GM18873 (cell line): ENCODE data around the gene TBC1D13.
"Not testable (repeated sequence)": the region's sequence is repeated elsewhere in the genome, so short reads cannot be mapped to it uniquely, and the experiment has no call there.

ENCODE experiments used
- ATAC-seq: cut with Tn5 transposase; IDR thresholded peaks from one replicate; pipeline ENCODE4 v1.9.1; 2021; ENCODE audit warnings: mild to moderate bottlenecking, moderate library complexity, moderate number of reproducible peaks; ENCODE audit not compliant: unreplicated experiment, low FRiP score

Gene TBC1D13

DNA sequence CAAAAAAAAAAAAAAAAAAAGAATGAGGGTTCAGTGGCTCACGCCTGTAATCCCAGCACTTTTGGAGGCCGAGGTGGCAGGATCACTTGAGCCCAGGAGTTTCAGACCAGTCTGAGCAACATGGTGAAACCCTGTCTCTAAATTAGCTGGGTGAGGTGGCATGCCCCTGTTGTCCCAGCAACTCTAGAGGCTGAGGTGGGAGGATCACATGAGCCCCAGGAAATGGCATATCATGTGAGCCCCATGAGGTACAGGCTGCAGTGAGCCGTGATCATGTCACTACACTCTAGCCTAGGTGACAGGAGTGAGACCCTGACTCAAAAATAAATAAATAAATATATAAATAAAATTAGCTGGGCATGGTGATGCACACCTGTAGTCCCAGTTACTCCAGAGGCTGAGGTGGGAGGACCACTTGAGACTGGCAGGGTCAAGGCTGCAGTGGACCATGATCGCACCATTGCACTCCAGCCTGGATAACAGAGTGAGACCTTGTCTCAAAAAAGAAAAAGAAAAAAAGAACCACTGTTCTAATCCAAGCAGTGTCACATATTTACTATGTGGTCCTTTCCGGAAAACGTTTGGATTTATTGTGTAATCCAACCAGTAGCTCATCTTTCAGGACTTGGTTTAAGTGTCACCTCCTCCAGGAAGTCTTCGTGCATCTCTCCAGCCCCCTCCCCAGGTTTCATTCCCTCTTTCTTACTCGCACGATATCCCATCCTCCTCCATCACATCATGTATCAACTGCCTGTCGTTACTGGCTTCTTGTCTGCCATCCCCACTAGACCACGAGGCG, 54.8 kb downstream of the TBC1D13 start:
- no peak for ATAC-seq

DNA sequence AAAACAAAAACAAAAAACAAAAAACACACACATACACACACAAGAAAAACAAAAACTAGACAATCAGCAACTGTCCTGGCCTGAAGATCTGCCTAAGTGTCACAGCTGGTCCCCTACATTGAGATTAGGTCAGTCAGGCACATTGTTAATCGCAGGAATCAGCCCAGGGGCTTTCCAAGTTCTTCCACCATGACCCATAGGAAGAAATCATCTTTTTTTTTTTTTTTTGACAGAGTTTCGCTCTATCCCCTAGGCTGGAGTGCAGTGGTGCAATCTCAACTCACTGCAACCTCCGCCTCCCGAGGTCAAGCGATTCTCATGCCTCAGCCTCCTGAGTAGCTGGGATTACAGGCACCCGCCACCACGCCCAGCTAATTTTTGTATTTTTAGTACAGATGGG, 56.1 kb downstream of the TBC1D13 start:
- not testable (repeated sequence) for ATAC-seq

DNA sequence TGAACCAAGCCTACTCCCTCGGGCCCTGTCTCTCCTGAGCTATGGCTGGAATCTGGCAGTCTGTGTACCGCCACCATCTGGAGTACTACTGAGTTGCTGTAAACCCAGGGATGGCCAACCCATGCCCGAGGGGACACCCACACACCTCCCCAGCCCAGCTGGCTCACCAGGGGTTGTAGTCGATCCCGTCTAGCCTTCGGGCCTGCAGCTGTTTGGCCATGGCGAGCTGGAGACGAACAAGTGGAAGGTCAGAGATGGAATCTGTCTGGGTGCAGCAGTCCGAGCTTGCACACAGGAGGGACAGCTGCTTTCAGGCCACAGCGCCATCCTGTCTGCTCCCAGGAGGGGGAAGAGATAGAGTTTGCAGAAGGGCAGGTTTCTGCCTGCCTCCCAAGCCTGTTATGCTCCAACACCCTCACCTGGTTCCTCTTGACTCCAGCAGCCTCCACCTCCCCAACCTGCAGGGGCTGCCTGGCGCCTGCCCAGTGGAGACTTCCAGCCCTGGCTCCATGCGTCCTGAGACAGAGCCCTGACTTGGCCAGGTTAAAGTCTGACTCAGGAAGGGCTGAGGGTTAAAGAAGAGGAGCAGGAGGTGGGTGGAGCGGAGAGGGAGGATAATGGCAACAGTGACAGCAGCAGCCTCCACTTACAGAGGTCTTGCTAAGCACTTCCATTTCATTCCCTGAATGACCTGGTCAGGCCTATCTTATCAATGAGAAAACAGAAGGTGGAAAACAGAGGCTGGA, 58.3 kb downstream of the TBC1D13 start:
- ATAC-seq: no peak

DNA sequence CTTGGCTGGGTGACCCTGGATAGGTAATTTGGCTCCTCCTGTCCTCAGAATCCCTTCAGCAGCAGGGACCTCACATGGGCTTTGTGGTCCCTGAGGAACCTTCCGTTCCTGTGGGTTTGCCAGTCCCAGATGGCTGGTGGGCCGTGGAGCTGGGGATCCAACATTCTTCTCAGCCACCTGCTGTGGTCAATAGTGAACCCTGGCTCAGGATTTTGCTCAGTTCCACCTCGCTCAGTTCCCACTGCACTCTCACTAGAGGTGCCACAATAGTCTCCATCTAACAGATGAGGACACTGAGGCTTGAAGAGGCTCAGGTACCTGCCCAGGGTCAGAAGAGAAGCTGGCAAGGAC, 59.6 kb downstream of the TBC1D13 start:
- ATAC-seq: no peak

DNA sequence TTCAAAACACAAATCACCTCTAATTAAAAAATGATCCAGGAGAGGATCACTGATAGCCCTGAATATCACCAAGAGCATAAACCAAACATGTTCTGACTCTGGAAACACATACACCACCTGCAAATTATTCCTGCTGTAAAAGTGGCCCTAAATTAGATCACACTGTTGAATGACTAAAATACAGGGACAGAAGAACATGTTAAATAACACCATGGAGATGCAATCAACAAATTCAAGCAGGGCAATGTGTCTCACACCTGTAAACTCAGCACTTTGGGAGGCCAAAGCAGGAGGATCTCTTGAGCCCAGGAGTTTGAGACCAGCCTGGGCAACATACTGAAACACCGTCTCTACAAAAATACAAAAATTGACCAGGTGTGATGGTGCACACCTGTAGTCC, 60.8 kb downstream of the TBC1D13 start:
- ATAC-seq: no peak

DNA sequence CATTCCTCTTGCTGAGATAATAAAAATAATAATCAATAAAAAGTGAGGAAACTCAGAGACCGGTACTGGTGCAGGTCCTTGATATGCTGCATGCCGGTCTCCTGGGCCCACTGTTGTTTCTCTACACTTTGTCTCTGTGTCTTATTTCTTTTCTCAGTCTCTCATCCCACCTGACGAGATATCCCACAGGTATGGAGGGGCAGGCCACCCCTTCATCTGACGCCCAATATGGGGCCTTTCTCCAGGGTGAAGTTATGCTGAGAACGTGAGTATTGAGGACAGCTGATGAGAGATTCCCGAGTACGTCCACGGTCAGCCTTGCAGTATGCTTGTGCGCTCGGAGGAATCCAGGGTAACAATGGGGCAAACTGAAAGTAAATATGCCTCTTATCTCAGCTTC, 64.0 kb downstream of the TBC1D13 start:
- ATAC-seq: not testable (repeated sequence)

DNA sequence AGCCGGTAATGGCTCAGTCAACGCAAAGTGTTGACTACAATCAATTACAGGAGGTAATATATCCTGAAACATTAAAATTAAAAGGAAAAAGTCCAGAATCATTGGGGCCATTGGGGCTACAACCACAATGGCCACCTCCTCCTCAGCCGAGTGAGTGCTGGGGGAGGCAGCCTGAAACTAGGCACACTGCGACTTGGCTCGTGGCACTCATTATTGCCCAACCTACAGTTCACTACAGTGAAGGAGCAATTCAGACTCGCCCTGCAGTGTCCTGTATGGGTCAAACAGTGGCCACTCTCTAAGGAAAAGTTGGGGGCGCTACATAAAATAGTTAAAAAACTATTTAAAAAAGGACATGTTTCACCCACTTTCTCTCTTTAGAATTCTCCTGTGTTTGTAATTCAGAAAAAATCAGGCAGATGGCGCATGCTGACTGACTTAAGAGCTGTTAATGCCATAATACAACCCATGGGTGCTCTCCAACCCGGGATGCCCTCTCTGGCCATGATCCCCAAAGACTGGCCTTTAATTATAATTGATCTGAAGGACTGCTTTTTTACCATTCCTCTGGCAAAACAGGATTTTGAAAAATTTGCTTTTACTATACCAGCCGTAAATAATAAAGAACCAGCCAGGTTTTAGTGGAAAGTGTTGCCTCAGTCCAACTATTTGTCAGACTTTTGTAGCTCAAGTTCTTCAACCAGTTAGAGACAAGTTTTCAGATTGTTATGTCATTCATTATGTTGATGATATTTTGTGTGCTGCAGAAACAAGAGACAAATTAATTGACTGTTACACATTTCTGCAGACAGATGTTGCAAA, 64.9 kb downstream of the TBC1D13 start:
- not testable (repeated sequence) for ATAC-seq

DNA sequence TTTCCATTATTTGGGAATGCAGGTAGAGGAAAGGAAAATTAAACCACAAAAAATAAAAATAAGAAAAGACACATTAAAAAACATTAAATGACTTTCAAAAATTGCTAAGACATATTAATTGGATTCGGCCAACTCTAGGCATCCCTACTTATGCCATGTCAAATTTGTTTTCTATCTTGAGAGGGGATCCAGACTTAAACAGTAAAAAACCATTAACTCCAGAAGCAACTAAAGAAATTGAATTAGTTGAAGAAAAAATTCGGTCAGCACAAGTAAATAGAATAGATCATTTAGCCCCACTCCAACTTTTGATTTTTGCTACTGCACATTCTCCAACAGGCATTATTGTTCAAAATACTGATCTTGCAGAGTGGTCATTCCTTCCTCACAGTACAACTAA, 65.6 kb downstream of the TBC1D13 start:
- ATAC-seq: not testable (repeated sequence)

DNA sequence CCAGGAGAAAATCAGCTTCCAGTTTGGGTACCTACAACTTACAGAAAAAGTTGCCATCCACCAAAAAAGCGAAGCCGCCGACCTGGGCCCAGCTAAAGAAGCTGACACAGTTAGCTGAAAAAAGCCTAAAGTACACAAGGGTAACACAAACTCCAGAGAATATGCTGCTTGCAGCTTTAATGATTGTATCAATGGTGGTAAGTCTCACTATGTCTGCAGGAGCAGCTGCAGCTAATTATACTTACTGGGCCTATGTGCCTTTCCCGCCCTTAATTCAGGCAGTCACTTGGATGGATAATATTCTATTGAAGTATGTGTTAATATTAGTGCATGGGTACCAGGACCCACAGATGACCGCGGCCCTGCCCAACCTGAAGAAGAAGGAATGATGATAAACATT, 67.4 kb downstream of the TBC1D13 start:
- not testable (repeated sequence) for ATAC-seq

DNA sequence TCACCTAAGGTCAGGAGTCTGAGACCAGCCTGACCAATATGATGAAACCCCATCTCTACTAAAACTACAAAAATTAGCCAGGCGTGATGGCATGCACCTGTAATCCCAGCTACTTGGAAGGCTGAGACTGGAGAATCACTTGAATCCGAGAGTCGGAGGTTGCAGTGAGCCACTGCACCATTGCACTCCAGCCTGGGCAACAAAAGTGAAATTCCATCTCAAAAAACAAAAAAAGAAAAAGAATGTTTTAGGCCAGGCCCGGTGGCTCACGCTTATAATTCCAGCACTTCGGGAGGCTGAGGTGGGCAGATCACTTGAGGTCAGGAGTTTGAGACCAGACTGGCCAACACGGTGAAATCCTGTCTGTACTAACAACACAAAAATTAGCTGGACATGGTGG, 71.4 kb downstream of the TBC1D13 start:
- not testable (repeated sequence) for ATAC-seq
